Keratinocyte (primary cell): ENCODE results near the gene KRT79.

ENCODE experiments used
- EZH2 ChIP-seq: IDR thresholded peaks from one replicate; pipeline ENCODE4 v1.6.1; 2012; ENCODE audit warnings: inconsistent platforms, mild to moderate bottlenecking, low read length, moderate library complexity
- TF ChIP-seq, protein P1 (sequence below), 3 experiments: IDR thresholded peaks in 1 of 3; conservative IDR thresholded peaks in 1 of 3; optimal IDR thresholded peaks in 1 of 3; 2 replicates in 2 of 3; 3 replicates in 1 of 3; pipeline versions ENCODE3 to v1.5.1; 2011; ENCODE audit warnings: low read length in 3 of 3, mild to moderate bottlenecking in 3 of 3, moderate library complexity in 2 of 3, control low read depth in 1 of 3, inconsistent platforms in 1 of 3; ENCODE audit not compliant: insufficient read depth in 2 of 3; ENCODE audit errors: extremely low read depth in 1 of 3

DNA sequence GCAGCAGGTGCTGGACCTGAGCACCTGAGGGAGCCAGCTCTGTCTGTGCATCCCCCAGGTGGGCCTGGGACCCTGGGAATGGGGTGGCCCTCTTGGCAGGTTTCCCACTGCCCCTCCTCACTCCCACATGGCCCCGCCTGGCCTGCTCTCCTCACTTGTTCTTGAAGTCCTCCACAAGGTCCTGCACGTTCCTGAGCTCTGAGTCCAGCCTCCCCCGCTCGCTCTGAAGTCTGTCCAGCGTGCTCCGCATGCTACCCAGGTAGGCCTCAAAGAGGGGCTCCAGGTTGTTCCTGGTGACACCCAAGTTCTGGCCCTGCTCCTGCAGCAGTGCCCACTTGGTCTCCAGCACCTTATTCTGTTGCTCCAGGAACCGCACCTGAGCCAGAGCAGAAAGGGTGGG lies 2.9 kb downstream of the KRT79 start:
- TF ChIP-seq, protein P1, sequence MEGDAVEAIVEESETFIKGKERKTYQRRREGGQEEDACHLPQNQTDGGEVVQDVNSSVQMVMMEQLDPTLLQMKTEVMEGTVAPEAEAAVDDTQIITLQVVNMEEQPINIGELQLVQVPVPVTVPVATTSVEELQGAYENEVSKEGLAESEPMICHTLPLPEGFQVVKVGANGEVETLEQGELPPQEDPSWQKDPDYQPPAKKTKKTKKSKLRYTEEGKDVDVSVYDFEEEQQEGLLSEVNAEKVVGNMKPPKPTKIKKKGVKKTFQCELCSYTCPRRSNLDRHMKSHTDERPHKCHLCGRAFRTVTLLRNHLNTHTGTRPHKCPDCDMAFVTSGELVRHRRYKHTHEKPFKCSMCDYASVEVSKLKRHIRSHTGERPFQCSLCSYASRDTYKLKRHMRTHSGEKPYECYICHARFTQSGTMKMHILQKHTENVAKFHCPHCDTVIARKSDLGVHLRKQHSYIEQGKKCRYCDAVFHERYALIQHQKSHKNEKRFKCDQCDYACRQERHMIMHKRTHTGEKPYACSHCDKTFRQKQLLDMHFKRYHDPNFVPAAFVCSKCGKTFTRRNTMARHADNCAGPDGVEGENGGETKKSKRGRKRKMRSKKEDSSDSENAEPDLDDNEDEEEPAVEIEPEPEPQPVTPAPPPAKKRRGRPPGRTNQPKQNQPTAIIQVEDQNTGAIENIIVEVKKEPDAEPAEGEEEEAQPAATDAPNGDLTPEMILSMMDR (optimal IDR thresholded peaks at IDR 0.05 in 1 of 3, IDR thresholded peaks at IDR 0.05 in 1 of 3, conservative IDR thresholded peaks at IDR 0.05 in 1 of 3; ENCODE audit: extremely low read depth in 1 of 3, insufficient read depth in 2 of 3, low read length in 3 of 3): no peak
- no peak for TF ChIP-seq EZH2
